COR-L47 (cell line): ENCODE results near the gene GGTLC2.
"Not testable (repeated sequence)": the region's sequence is repeated elsewhere in the genome, so short reads cannot be mapped to it uniquely, and the experiment has no call there.

Source experiments
- DNase-seq: peaks from one replicate; lab custom pipeline; 2025; lab: John Stamatoyannopoulos, UW

Gene GGTLC2

GRCh38 chr22:22638313-22638712, 6.1 kb upstream of the GGTLC2 start:
- not testable (repeated sequence) for DNase-seq

GRCh38 chr22:22642255-22642654, 2.2 kb upstream of the GGTLC2 start:
- not testable (repeated sequence) for DNase-seq

- DNase-seq: not testable (repeated sequence)
Measured at GRCh38 chr22:22645969-22646368, 1.6 kb downstream of the GGTLC2 start.

- not testable (repeated sequence) for DNase-seq
Measured at GRCh38 chr22:22647952-22648351, 3.5 kb downstream of the GGTLC2 start.

- DNase-seq: not testable (repeated sequence)
Measured at GRCh38 chr22:22648863-22649536, 4.6 kb downstream of the GGTLC2 start.

GRCh38 chr22:22649761-22650160, 5.3 kb downstream of the GGTLC2 start:
- DNase-seq: not testable (repeated sequence)

GRCh38 chr22:22650398-22650797, 6.0 kb downstream of the GGTLC2 start:
- not testable (repeated sequence) for DNase-seq

- not testable (repeated sequence) for DNase-seq
Measured at GRCh38 chr22:22650803-22651515, 6.5 kb downstream of the GGTLC2 start.

- DNase-seq: not testable (repeated sequence)
Measured at GRCh38 chr22:22651593-22651992, 7.2 kb downstream of the GGTLC2 start.

- DNase-seq: not testable (repeated sequence)
Measured at GRCh38 chr22:22652102-22652501, 7.7 kb downstream of the GGTLC2 start.

GRCh38 chr22:22652573-22652972, 8.2 kb downstream of the GGTLC2 start:
- not testable (repeated sequence) for DNase-seq

GRCh38 chr22:22653677-22654381, 9.4 kb downstream of the GGTLC2 start:
- DNase-seq: not testable (repeated sequence)

GRCh38 chr22:22655452-22656290, 11.3 kb downstream of the GGTLC2 start:
- no peak for DNase-seq

- no peak for DNase-seq
Measured at GRCh38 chr22:22657712-22658111, 13.3 kb downstream of the GGTLC2 start.

GRCh38 chr22:22661275-22661674, 16.9 kb downstream of the GGTLC2 start:
- no peak for DNase-seq

GRCh38 chr22:22662095-22662494, 17.7 kb downstream of the GGTLC2 start:
- DNase-seq: no peak

GRCh38 chr22:22663861-22664800, 19.7 kb downstream of the GGTLC2 start:
- no peak for DNase-seq

- no peak for DNase-seq
Measured at GRCh38 chr22:22666307-22667091, 22.1 kb downstream of the GGTLC2 start.

- no peak for DNase-seq
Measured at GRCh38 chr22:22667966-22668880, 23.8 kb downstream of the GGTLC2 start.
